Activated CD4-positive, alpha-beta T cell treated with anti-CD3 and anti-CD28 coated beads, Interleukin-2, amount 50 U/mL, for 16 hours (primary cell): ENCODE data around the gene SH3PXD2A.
"Not testable (repeated sequence)": the region's sequence is repeated elsewhere in the genome, so short reads cannot be mapped to it uniquely, and the experiment has no call there.

ENCODE experiments used
- DNase-seq: peaks from one replicate; pipeline ENCODE4 v3.0.0-alpha.2; 2020

SH3PXD2A gene

GRCh38 chr10:103833731-103834365, 21.5 kb downstream of the SH3PXD2A start:
- no peak for DNase-seq

GRCh38 chr10:103832806-103833205, 22.6 kb downstream of the SH3PXD2A start:
- no peak for DNase-seq

- no peak for DNase-seq
Observed at GRCh38 chr10:103829838-103830465, 25.4 kb downstream of the SH3PXD2A start.

GRCh38 chr10:103829278-103829677, 26.1 kb downstream of the SH3PXD2A start:
- no peak for DNase-seq

- DNase-seq = no peak
Observed at GRCh38 chr10:103828587-103829197, 26.7 kb downstream of the SH3PXD2A start.

DNA sequence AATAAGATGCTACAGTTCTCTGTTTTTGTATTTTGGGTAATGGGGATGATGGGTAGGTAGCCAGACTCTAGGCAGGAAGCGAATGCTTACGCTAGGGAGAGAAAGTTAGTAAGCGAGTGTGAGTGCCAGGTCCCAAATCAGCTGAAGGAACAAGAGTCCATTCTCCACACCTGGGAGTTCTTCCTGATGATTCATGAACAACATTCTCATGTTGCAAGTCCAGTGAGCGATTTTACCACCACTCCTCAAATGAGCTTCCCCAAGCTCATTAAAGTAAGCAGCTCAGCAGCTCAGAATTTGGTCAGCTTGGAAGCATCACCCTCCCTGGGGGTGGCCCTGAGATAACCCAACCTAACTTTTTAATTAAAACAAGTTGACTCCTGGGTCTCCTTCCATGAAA, 27.3 kb downstream of the SH3PXD2A start:
- DNase-seq = no peak

DNA sequence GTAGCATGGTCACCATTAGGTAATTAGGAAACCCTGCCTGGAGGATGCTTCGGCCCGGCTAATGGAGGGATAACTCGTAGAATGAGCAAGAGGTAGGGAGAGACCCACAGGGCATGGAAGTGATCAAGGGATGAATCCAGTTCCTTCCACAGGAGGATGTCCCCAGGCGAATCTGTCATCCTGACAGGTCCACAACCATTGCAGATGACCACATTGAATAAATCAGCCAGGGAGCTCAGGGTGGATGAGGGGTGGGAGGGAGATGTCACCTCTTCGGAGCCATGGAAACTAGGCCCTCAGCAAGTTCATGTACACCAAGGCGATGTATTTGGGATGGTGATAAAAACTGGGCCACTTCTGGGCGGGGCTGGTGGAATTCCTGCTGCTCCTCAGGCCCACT, 28.5 kb downstream of the SH3PXD2A start:
- no peak for DNase-seq

- no peak for DNase-seq
Observed at GRCh38 chr10:103824281-103824680, 31.1 kb downstream of the SH3PXD2A start.

GRCh38 chr10:103823706-103824272, 31.6 kb downstream of the SH3PXD2A start:
- DNase-seq = no peak

GRCh38 chr10:103822800-103823199, 32.6 kb downstream of the SH3PXD2A start:
- DNase-seq = no peak

- DNase-seq = no peak
Observed at GRCh38 chr10:103822107-103822716, 33.2 kb downstream of the SH3PXD2A start.

- no peak for DNase-seq
Observed at GRCh38 chr10:103820101-103821062, 35.0 kb downstream of the SH3PXD2A start.

GRCh38 chr10:103819493-103819892, 35.9 kb downstream of the SH3PXD2A start:
- no peak for DNase-seq

GRCh38 chr10:103818765-103819374, 36.5 kb downstream of the SH3PXD2A start:
- no peak for DNase-seq

GRCh38 chr10:103818105-103818504, 37.3 kb downstream of the SH3PXD2A start:
- DNase-seq = no peak

GRCh38 chr10:103816431-103816830, 38.9 kb downstream of the SH3PXD2A start:
- peak; percentile 12 for DNase-seq

DNA sequence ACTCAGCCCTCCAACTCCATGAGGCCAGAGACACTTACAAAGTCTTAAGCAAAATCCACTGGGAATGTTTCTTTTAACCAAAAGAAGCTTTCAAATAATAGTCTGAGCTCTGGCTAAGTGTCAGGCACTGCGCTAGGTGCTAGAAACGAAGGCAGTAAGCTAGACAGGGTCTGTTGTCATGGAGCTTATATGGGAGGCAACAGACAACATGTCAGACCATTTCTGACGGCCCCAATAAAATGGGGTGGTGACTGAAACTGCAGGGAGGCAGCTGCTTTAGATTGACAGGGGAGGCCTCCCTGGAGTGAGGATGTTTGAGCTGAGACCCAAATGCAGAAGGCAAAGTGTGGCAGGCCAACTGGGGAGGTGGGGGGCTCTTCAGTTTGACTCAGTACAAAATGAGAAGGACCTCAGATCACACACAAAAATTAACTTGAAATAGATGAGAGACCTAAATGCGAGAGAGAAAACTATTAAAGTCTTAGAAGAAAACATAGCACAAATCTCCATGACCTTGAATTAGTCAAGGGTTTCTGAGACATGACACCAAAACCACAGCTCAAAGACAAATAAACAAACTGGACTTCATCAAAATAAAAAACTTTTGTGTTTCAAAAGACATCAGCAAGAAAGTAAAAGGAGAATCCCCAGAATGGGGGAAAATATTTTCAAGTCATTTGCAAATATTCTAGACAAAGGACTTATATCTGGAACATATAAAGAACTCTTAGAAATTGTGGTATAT, 40.6 kb downstream of the SH3PXD2A start:
- DNase-seq = no peak

DNA sequence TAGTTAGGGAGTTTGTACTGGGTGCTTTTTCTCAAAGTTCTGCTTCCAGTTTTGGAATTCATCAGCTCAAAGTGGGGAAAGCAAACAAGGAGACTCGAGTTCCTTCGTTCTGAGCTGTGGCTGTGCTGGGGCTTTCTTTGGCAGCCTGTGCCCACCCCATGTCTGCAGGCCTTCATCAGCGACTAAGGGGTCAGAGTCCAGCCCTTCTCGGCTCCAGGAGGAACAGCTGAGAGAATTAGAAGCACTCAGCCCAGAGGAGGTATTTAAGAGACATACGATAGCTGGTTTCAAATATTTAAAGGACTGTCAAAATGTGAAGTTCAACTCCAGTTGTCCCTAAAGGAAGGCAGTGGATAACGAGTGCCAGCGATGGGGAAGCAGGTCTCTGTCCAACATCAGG, 41.3 kb downstream of the SH3PXD2A start:
- no peak for DNase-seq

GRCh38 chr10:103813312-103813711, 42.1 kb downstream of the SH3PXD2A start:
- not testable (repeated sequence) for DNase-seq

DNA sequence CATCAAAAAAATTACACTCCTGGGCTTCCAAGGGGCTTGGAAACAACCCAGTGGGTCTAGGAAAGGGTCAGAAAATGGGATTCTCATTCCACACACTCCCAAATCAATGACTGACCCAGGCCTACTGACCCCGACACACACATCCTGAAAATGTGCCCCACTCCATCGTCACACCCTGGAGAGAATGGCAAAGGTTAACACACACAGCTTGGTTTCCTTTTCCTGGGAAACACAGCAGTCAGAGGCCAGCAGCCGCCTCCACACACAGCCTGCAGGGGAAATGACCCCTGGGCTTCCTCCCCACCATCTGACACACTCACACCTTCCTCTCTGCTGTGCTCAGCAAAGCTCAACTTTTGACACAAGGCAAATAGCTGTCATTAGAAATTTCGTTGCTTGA, 42.9 kb downstream of the SH3PXD2A start:
- DNase-seq = no peak

- DNase-seq = no peak
Observed at GRCh38 chr10:103812004-103812403, 43.4 kb downstream of the SH3PXD2A start.
